ENCODE measurements around the gene EIF3D.

EIF3D gene

GRCh38 chr22:36464715-36465231, 64.2 kb downstream of the EIF3D start:
- DNase-seq = no peak

GRCh38 chr22:36463783-36464184, 65.2 kb downstream of the EIF3D start:
- no peak for DNase-seq

GRCh38 chr22:36461665-36462649, 67.0 kb downstream of the EIF3D start:
- no peak for DNase-seq

Measured in right hindlimb (tissue), 1 donor.